AG09319 (cell line): Measurements from ENCODE around the gene ILK.

Source experiments
- DNase-seq: peaks from one replicate; pipeline ENCODE4 v3.0.0-alpha.2; 2010; ENCODE audit warnings: low read depth; ENCODE audit errors: extremely low read depth
- TF ChIP-seq, protein P1 (sequence below): IDR thresholded peaks from 2 replicates; pipeline ENCODE4 v1.5.1; 2011; ENCODE audit warnings: low read depth, mild to moderate bottlenecking, inconsistent platforms, low read length, moderate library complexity

ILK gene

DNA sequence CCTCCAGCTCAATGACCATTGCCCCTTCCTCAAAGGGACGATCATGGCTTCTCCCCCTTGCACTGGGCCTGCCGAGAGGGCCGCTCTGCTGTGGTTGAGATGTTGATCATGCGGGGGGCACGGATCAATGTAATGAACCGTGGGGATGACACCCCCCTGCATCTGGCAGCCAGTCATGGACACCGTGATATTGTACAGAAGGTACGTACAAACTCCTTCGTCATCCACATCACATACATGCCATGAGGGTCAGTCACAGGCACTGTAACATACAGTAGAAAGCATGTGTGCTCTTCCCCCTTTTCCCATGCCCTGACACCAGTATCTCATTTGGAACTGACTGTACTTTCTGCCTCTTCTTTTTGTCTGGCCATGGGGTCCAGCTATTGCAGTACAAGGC is 4.4 kb downstream of the ILK start:
- DNase-seq, result no peak

DNA sequence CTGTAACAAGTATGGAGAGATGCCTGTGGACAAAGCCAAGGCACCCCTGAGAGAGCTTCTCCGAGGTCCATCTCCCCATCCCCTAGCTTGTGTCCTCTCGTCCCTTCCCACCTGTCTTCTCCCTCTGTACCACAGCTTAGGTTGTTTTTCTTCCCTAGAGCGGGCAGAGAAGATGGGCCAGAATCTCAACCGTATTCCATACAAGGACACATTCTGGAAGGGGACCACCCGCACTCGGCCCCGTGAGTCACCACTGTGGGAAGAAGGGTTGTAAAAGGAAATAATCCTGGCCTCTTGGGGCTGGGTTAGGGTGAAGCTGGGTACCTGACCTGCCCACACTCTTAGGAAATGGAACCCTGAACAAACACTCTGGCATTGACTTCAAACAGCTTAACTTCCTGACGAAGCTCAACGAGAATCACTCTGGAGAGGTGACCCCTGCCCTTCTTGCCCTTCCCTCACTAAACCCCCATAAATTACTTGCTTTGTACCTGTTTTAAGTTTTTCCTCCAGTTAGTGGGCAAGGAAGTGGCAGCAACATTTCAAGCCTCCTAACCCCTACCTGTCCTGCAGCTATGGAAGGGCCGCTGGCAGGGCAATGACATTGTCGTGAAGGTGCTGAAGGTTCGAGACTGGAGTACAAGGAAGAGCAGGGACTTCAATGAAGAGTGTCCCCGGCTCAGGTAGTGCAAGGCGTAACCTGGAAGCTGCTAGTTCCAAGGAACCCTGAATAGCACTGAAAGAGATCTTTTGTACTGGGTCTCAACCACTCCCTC is 5.3 kb downstream of the ILK start:
- TF ChIP-seq, protein P1, sequence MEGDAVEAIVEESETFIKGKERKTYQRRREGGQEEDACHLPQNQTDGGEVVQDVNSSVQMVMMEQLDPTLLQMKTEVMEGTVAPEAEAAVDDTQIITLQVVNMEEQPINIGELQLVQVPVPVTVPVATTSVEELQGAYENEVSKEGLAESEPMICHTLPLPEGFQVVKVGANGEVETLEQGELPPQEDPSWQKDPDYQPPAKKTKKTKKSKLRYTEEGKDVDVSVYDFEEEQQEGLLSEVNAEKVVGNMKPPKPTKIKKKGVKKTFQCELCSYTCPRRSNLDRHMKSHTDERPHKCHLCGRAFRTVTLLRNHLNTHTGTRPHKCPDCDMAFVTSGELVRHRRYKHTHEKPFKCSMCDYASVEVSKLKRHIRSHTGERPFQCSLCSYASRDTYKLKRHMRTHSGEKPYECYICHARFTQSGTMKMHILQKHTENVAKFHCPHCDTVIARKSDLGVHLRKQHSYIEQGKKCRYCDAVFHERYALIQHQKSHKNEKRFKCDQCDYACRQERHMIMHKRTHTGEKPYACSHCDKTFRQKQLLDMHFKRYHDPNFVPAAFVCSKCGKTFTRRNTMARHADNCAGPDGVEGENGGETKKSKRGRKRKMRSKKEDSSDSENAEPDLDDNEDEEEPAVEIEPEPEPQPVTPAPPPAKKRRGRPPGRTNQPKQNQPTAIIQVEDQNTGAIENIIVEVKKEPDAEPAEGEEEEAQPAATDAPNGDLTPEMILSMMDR, result no peak

More for the DNA sequence above, 4.4 kb downstream of the ILK start:
- TF ChIP-seq, protein P1, result no peak

DNA sequence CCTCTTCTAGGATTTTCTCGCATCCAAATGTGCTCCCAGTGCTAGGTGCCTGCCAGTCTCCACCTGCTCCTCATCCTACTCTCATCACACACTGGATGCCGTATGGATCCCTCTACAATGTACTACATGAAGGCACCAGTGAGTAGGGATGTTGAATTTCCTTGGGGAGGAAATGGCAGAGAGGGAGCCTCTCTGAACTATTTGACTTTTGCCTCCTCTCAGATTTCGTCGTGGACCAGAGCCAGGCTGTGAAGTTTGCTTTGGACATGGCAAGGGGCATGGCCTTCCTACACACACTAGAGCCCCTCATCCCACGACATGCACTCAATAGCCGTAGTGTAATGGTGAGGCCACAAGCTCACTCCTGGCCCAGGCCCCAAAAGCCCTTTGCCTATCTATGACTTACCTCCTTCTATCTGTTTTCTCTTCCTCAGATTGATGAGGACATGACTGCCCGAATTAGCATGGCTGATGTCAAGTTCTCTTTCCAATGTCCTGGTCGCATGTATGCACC is 6.0 kb downstream of the ILK start:
- no peak for DNase-seq
- TF ChIP-seq, protein P1, result no peak

More for the DNA sequence above, 5.3 kb downstream of the ILK start:
- DNase-seq, result no peak

DNA sequence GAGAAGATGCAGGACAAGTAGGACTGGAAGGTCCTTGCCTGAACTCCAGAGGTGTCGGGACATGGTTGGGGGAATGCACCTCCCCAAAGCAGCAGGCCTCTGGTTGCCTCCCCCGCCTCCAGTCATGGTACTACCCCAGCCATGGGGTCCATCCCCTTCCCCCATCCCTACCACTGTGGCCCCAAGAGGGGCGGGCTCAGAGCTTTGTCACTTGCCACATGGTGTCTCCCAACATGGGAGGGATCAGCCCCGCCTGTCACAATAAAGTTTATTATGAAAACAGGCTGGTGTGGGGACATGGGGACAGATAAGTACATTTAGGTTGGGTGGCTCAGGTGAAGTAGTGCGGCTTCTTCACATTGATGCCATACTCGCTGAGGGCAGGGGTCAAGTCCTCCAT is 7.0 kb downstream of the ILK start:
- TF ChIP-seq, protein P1, result no peak
- no peak for DNase-seq

DNA sequence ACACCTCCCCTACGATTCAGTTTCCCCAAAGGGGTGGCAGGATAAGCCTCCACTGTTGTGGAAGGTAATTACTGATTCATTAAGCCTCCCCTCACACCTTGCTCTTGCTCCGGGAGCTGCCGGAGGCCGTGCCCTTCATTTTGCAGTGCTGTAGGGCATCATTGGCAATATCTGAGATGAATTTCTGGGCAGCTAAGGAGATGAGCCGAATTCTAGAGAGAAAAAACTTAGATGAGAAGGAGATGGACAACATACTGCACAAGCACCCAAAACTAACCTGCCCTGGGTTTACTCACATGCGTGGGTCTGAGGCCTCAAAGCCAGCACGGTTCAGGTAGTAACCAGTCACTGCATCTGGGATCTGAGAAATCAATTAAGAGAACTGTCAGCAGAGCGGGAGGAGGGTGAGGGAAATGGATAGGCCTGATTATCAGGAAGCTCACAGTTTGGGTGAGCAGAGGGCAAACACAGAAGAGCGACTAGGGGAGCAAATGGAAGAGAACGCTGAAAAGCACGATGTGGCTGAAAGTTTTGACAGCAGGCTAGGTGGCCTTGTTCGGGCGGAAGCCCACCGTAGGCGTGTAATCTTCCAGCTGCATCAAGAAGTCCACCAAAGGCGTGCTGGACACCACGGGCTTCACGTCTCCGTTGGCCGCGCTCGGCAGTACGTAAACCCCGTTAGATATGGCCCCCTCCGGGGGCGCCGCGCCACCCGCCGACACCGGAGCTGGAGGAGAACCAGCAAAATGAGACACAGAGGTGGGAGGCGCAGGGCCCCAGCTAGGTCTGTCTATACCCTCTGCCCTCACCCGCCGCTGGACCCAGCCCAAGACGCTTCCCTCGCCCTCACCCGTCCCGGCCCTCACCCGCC is 7.8 kb downstream of the ILK start:
- no peak for DNase-seq
- TF ChIP-seq, protein P1, result no peak

DNA sequence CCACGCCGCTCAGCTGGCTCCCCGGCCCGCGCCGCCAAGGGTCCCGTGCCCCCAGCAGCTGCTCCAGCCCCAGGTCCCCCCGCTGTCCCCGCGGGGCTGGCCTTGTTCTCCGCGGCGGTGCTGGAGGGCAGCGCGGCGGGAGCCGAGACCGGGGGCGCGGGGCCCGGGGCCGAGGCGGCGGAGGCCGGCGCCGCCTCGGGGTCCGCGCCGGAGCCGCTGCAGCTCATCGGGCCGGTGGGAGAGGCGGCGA is 8.3 kb downstream of the ILK start:
- no peak for DNase-seq
- TF ChIP-seq, protein P1, result no peak
